IPS-15b (cell line): ENCODE measurements around the gene JARID2.
"Not testable (repeated sequence)": the region's sequence is repeated elsewhere in the genome, so short reads cannot be mapped to it uniquely, and the experiment has no call there.

ENCODE experiments used
- H3K27me3 ChIP-seq: one replicate; pipeline ENCODE4 v1.6.1; 2013; ENCODE audit warnings: low read length; ENCODE audit not compliant: control insufficient read depth, insufficient read depth
- H3K36me3 ChIP-seq: one replicate; pipeline ENCODE4 v1.6.1; 2013; ENCODE audit warnings: low read length; ENCODE audit not compliant: control insufficient read depth, insufficient read depth
- H3K4me1 ChIP-seq: one replicate; pipeline ENCODE4 v1.6.1; 2013; ENCODE audit warnings: mild to moderate bottlenecking, low read length; ENCODE audit not compliant: control insufficient read depth, insufficient read depth
- H3K4me3 ChIP-seq: one replicate; pipeline ENCODE4 v1.5.1; 2013; ENCODE audit warnings: low read depth, low read length
- H3K9ac ChIP-seq: one replicate; pipeline ENCODE4 v1.6.1; 2013; ENCODE audit warnings: low read depth, mild to moderate bottlenecking, low read length
- H3K9me3 ChIP-seq: one replicate; pipeline ENCODE4 v1.6.1; 2013; ENCODE audit warnings: mild to moderate bottlenecking, low read length; ENCODE audit not compliant: control insufficient read depth, insufficient read depth

JARID2 gene

GRCh38 chr6:15322781-15323536 lies 77.1 kb downstream of the JARID2 start:
- Histone ChIP-seq H3K9ac (no peak overlapping the region), H3K9me3 (no peaks in the 10 kb centered on the region), H3K4me1 (peaks cover 61% of the 10 kb centered on the region), H3K36me3 (no peaks in the 10 kb centered on the region), H3K4me3 (no peak overlapping the region), H3K27me3 (no peaks in the 10 kb centered on the region)

GRCh38 chr6:15323611-15324010 lies 77.7 kb downstream of the JARID2 start:
- not testable (repeated sequence) for H3K4me3 ChIP-seq, H3K9ac ChIP-seq, H3K36me3 ChIP-seq, H3K9me3 ChIP-seq, H3K27me3 ChIP-seq
- H3K4me1 ChIP-seq: peaks cover 61% of the 10 kb centered on the region

DNA sequence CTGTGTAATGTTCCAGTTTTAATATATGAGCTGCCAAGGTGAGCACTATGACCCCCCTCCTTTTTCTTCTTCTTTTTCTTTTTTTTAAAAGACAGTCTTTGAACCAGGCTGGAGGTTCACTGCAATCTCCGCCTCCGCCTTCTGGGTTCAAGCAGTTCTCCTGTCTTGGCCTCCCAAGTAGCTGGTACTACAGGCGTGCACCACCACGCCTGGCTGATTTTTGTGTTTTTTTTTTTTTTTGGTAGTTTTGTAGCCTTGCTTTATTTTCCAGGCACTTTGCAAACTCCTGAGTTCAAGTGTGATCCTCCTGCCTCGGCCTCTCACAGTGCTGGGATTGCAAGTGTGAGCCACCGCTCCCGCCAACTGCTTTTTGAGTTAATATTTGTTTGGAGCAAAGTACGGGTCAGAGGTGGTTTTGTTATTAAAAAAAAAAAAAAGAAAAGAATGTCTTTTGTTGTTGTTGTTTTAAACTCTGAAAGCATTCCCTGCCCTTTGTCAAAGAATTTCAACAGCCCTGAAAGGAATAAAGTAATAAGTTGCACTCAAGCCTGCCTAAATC lies 78.6 kb downstream of the JARID2 start:
- Histone ChIP-seq H3K4me1 (peaks cover 62% of the 10 kb centered on the region), H3K9ac (no peak overlapping the region), H3K4me3 (no peak overlapping the region), H3K27me3 (no peaks in the 10 kb centered on the region), H3K36me3 (no peaks in the 10 kb centered on the region), H3K9me3 (no peaks in the 10 kb centered on the region)

GRCh38 chr6:15325540-15325955 lies 79.7 kb downstream of the JARID2 start:
- Histone ChIP-seq H3K4me3 (no peak overlapping the region), H3K4me1 (peaks cover 62% of the 10 kb centered on the region), H3K9me3 (no peaks in the 10 kb centered on the region), H3K27me3 (no peaks in the 10 kb centered on the region), H3K9ac (no peak overlapping the region), H3K36me3 (no peaks in the 10 kb centered on the region)

- no peak overlapping the region for H3K4me3 ChIP-seq
- no peaks in the 10 kb centered on the region for H3K9me3 ChIP-seq
- H3K36me3 ChIP-seq: no peaks in the 10 kb centered on the region
- H3K4me1 ChIP-seq: peaks cover 66% of the 10 kb centered on the region
- H3K9ac ChIP-seq: no peak overlapping the region
- H3K27me3 ChIP-seq: no peaks in the 10 kb centered on the region
Measured at GRCh38 chr6:15326067-15326614, 80.3 kb downstream of the JARID2 start.

GRCh38 chr6:15327271-15327670 lies 81.4 kb downstream of the JARID2 start:
- Histone ChIP-seq H3K9ac (no peak overlapping the region), H3K9me3 (no peaks in the 10 kb centered on the region), H3K36me3 (no peaks in the 10 kb centered on the region), H3K27me3 (no peaks in the 10 kb centered on the region), H3K4me1 (peaks cover 57% of the 10 kb centered on the region), H3K4me3 (no peak overlapping the region)

- no peak overlapping the region for H3K9ac ChIP-seq
- H3K27me3 ChIP-seq: no peaks in the 10 kb centered on the region
- H3K36me3 ChIP-seq: no peaks in the 10 kb centered on the region
- H3K4me3 ChIP-seq: no peak overlapping the region
- H3K9me3 ChIP-seq: no peaks in the 10 kb centered on the region
- peaks cover 54% of the 10 kb centered on the region for H3K4me1 ChIP-seq
Measured at GRCh38 chr6:15329197-15329671, 83.4 kb downstream of the JARID2 start.

GRCh38 chr6:15330174-15330944 lies 84.5 kb downstream of the JARID2 start:
- Histone ChIP-seq H3K4me3 (no peak overlapping the region), H3K4me1 (peaks cover 60% of the 10 kb centered on the region), H3K27me3 (no peaks in the 10 kb centered on the region), H3K9ac (no peak overlapping the region), H3K9me3 (no peaks in the 10 kb centered on the region), H3K36me3 (no peaks in the 10 kb centered on the region)

- no peak overlapping the region for H3K4me3 ChIP-seq
- no peaks in the 10 kb centered on the region for H3K36me3 ChIP-seq
- H3K9me3 ChIP-seq: no peaks in the 10 kb centered on the region
- no peak overlapping the region for H3K9ac ChIP-seq
- H3K27me3 ChIP-seq: no peaks in the 10 kb centered on the region
- H3K4me1 ChIP-seq: peaks cover 58% of the 10 kb centered on the region
Measured at GRCh38 chr6:15331143-15331542, 85.3 kb downstream of the JARID2 start.

DNA sequence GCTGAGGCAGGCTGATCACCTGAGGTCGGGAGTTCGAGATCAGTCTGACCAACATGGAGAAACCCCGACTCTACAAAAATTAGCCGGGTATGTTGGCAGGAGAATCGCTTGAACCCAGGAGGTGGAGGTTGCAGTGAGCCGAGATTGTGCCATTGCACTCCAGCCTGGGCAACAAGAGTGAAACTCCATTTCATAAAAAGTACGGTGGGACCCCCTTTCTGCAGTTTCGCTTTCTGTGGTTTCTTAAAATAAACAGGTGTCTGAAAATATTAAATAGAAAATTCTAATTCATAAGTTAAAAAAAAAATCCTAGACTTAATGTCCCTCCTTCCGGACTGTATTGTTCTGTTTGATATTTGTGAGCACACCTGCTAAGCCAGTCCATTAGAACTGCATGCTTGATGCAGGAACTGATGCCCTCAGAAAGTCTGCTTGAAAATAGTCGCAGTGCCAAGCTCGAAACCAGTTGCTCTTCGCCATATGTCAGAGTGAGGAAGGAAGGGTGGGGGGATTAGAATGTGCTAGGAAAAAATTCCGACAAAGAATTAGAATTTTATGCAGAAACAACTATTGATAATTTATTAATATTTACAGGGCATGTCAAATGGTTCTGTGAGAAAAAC lies 85.9 kb downstream of the JARID2 start:
- no peak overlapping the region for H3K9ac ChIP-seq
- no peaks in the 10 kb centered on the region for H3K27me3 ChIP-seq
- H3K36me3 ChIP-seq: no peaks in the 10 kb centered on the region
- H3K9me3 ChIP-seq: no peaks in the 10 kb centered on the region
- peaks cover 55% of the 10 kb centered on the region for H3K4me1 ChIP-seq
- no peak overlapping the region for H3K4me3 ChIP-seq

GRCh38 chr6:15332446-15332845 lies 86.6 kb downstream of the JARID2 start:
- H3K9ac ChIP-seq: no peak overlapping the region
- peaks cover 59% of the 10 kb centered on the region for H3K4me1 ChIP-seq
- H3K36me3 ChIP-seq: no peaks in the 10 kb centered on the region
- no peaks in the 10 kb centered on the region for H3K27me3 ChIP-seq
- no peak overlapping the region for H3K4me3 ChIP-seq
- no peaks in the 10 kb centered on the region for H3K9me3 ChIP-seq
